Keratinocyte (primary cell): ENCODE measurements around the gene CDT1. TPM values are rescaled to one million over a fixed set of nuclear protein-coding genes. Genes with fewer than 3 reads are reported as not detected.

Experiments
- DNase-seq: peaks from one replicate; pipeline ENCODE4 v3.0.0-alpha.2; 2011; ENCODE audit warnings: low read depth, missing footprints, low spot score
- FAIRE-seq: peaks from 2 replicates; lab custom pipeline; 2011; peaks lifted over from hg19 to GRCh38; lab: Jason Lieb, UNC
- H2AFZ ChIP-seq: 2 replicates; pipeline ENCODE4 v1.6.0; 2012; ENCODE audit warnings: low read length, control low read depth, inconsistent platforms; ENCODE audit not compliant: control insufficient read depth
- H3K27ac ChIP-seq: 2 replicates; pipeline ENCODE4 v1.5.1; 2011; ENCODE audit warnings: low read length; ENCODE audit not compliant: control insufficient read depth, insufficient read depth
- H3K27me3 ChIP-seq: 3 replicates; pipeline ENCODE4 v1.6.0; 2011; ENCODE audit warnings: low read length; ENCODE audit not compliant: control insufficient read depth, insufficient read depth; ENCODE audit errors: extremely low read depth
- H3K36me3 ChIP-seq, 2 experiments: 2 replicates in 1 of 2; 3 replicates in 1 of 2; pipeline ENCODE4 v1.5.1; 2011; ENCODE audit warnings: low read length in 2 of 2, mild to moderate bottlenecking in 1 of 2; ENCODE audit not compliant: control insufficient read depth in 2 of 2, insufficient read depth in 2 of 2; ENCODE audit errors: extremely low read depth in 1 of 2
- H3K4me1 ChIP-seq: 3 replicates; pipeline ENCODE4 v1.5.1; 2011; ENCODE audit warnings: low read length; ENCODE audit not compliant: control insufficient read depth, insufficient read depth; ENCODE audit errors: extremely low read depth
- H3K4me2 ChIP-seq: 3 replicates; pipeline ENCODE4 v1.6.0; 2011; ENCODE audit warnings: low read depth, low read length; ENCODE audit not compliant: control insufficient read depth, insufficient read depth; ENCODE audit errors: extremely low read depth
- H3K4me3 ChIP-seq, 3 experiments: fragments of 200-600 bp in 1 of 3; sonication (generic) in 1 of 3; 2 replicates in 2 of 3; 3 replicates in 1 of 3; pipeline ENCODE4 v1.5.1; 2011 to 2016; ENCODE audit warnings: low read length in 3 of 3, mild to moderate bottlenecking in 3 of 3, control low read depth in 2 of 3, inconsistent platforms in 1 of 3, low read depth in 1 of 3, mixed read lengths in 1 of 3, mixed run types in 1 of 3, moderate library complexity in 1 of 3; ENCODE audit not compliant: control insufficient read depth in 2 of 3, insufficient read depth in 2 of 3; ENCODE audit errors: extremely low read depth in 1 of 3
- H3K79me2 ChIP-seq: 2 replicates; pipeline ENCODE4 v1.6.0; 2012; ENCODE audit warnings: low read length; ENCODE audit not compliant: control insufficient read depth, insufficient read depth
- H3K9ac ChIP-seq: 3 replicates; pipeline ENCODE4 v1.6.0; 2011; ENCODE audit warnings: low read length; ENCODE audit not compliant: control insufficient read depth, insufficient read depth; ENCODE audit errors: extremely low read depth
- H3K9me1 ChIP-seq: 3 replicates; pipeline ENCODE4 v1.6.0; 2011; ENCODE audit warnings: low read length; ENCODE audit not compliant: control insufficient read depth, insufficient read depth; ENCODE audit errors: extremely low read depth
- H3K9me3 ChIP-seq: 2 replicates; pipeline ENCODE4 v1.5.1; 2012; ENCODE audit warnings: low read depth, low read length; ENCODE audit not compliant: control insufficient read depth
- H4K20me1 ChIP-seq: 3 replicates; pipeline ENCODE4 v1.6.0; 2011; ENCODE audit warnings: low read length; ENCODE audit not compliant: control insufficient read depth, insufficient read depth; ENCODE audit errors: extremely low read depth
- CTCF ChIP-seq, 3 experiments: IDR thresholded peaks in 1 of 3; conservative IDR thresholded peaks in 1 of 3; optimal IDR thresholded peaks in 1 of 3; 2 replicates in 2 of 3; 3 replicates in 1 of 3; pipeline versions ENCODE3 to v1.5.1; 2011; ENCODE audit warnings: low read length in 3 of 3, mild to moderate bottlenecking in 3 of 3, moderate library complexity in 2 of 3, control low read depth in 1 of 3, inconsistent platforms in 1 of 3; ENCODE audit not compliant: insufficient read depth in 2 of 3; ENCODE audit errors: extremely low read depth in 1 of 3
- EZH2 ChIP-seq: IDR thresholded peaks from one replicate; pipeline ENCODE4 v1.6.1; 2012; ENCODE audit warnings: inconsistent platforms, mild to moderate bottlenecking, low read length, moderate library complexity
- dilution Hi-C: fragments of 300-500 bp; cut with MboI; formaldehyde crosslinking; loops from one replicate; pipeline ENCODE4 v1.7.0; 2020; ENCODE audit warnings: low sequenced_read_pairs; ENCODE audit not compliant: extremely low pct_ligation_motif_present
- polyA plus RNA-seq, 5 experiments: library from polyadenylated mRNA; depleted of rRNA in 3 of 5; stranded (reverse) in 3 of 5; stranded (forward) in 1 of 5; unstranded in 1 of 5; fragments of >200 nt; gene quantifications; 1 replicate in 1 of 5; 2 replicates in 3 of 5; 3 replicates in 1 of 5; pipeline versions ENCODE4 v1.2.1 to v1.2.3, GENCODE V29; 2011 to 2012; ENCODE audit warnings: missing spikeins in 2 of 5, low read depth in 1 of 5, low replicate concordance in 1 of 5

Gene CDT1
- polyA plus RNA-seq, 1 donor (not counting 4 experiments of a cell fraction or from before 2014, with no cell fraction given), result 2.0 TPM

GRCh38 chr16:88793251-88793954, 10.2 kb upstream of the CDT1 start:
- DNase-seq (no peak), FAIRE-seq (no peak)
- H3K9ac ChIP-seq, result no peak overlapping the region
- H3K27ac ChIP-seq, result no peak overlapping the region
- H3K9me3 ChIP-seq, result no peaks in the 10 kb centered on the region
- H3K36me3 ChIP-seq, result no peaks in the 10 kb centered on the region
- dilution Hi-C loops, result no loop called here
- no peak overlapping the region for H3K4me2 ChIP-seq
- no peaks in the 10 kb centered on the region for H4K20me1 ChIP-seq
- peaks cover 25% of the 10 kb centered on the region for H3K27me3 ChIP-seq
- TF ChIP-seq EZH2 (no peak), CTCF (optimal IDR thresholded peaks at IDR 0.05 in 1 of 3, IDR thresholded peaks at IDR 0.05 in 1 of 3, conservative IDR thresholded peaks at IDR 0.05 in 1 of 3; ENCODE audit: extremely low read depth in 1 of 3, insufficient read depth in 2 of 3, low read length in 3 of 3) (no peak)
- no peaks in the 10 kb centered on the region for H3K4me1 ChIP-seq
- no peaks in the 10 kb centered on the region for H3K79me2 ChIP-seq
- H3K9me1 ChIP-seq, result no peaks in the 10 kb centered on the region
- no peak overlapping the region for H2AFZ ChIP-seq
- H3K4me3 ChIP-seq, result no peak overlapping the region

GRCh38 chr16:88796278-88796677, 7.3 kb upstream of the CDT1 start:
- H3K36me3 ChIP-seq, result no peaks in the 10 kb centered on the region
- no peaks in the 10 kb centered on the region for H3K79me2 ChIP-seq
- no peaks in the 10 kb centered on the region for H4K20me1 ChIP-seq
- dilution Hi-C loops, result no loop called here
- TF ChIP-seq CTCF (optimal IDR thresholded peaks at IDR 0.05 in 1 of 3, IDR thresholded peaks at IDR 0.05 in 1 of 3, conservative IDR thresholded peaks at IDR 0.05 in 1 of 3; ENCODE audit: extremely low read depth in 1 of 3, insufficient read depth in 2 of 3, low read length in 3 of 3), result no peak
- TF ChIP-seq EZH2, result no peak
- H3K27ac ChIP-seq, result no peak overlapping the region
- H3K4me2 ChIP-seq, result no peak overlapping the region
- no peak for FAIRE-seq
- no peak overlapping the region for H3K4me3 ChIP-seq
- peaks cover 18% of the 10 kb centered on the region for H3K27me3 ChIP-seq
- H2AFZ ChIP-seq, result no peak overlapping the region
- DNase-seq, result no peak
- H3K9me1 ChIP-seq, result no peaks in the 10 kb centered on the region
- H3K9me3 ChIP-seq, result no peaks in the 10 kb centered on the region
- H3K9ac ChIP-seq, result no peak overlapping the region
- H3K4me1 ChIP-seq, result no peaks in the 10 kb centered on the region
